Fibroblast of villous mesenchyme (primary cell): ENCODE measurements around the gene TXNL1. TPM values are rescaled to one million over a fixed set of nuclear protein-coding genes. Genes with fewer than 3 reads are reported as not detected.
"Not testable (repeated sequence)": the region's sequence is repeated elsewhere in the genome, so short reads cannot be mapped to it uniquely, and the experiment has no call there.

Experiments used
- DNase-seq: peaks from one replicate; pipeline ENCODE4 v3.0.0-alpha.2; 2010; ENCODE audit warnings: low read depth
- H3K4me3 ChIP-seq: 2 replicates; pipeline ENCODE4 v1.5.1; 2011; ENCODE audit warnings: low read depth, mild to moderate bottlenecking, low read length
- total RNA-seq: library from RNA; depleted of rRNA; stranded (reverse); fragments of >200 nt; gene quantifications from 2 replicates; pipeline ENCODE4 v1.2.3, GENCODE V29; 2012
- TF ChIP-seq, protein P1 (sequence below): IDR thresholded peaks from 2 replicates; pipeline ENCODE4 v1.5.1; 2012; ENCODE audit warnings: low read depth, mild to moderate bottlenecking, low read length; ENCODE audit not compliant: insufficient read depth

The TXNL1 gene
- total RNA-seq, 1 donor = 33.2 TPM

DNA sequence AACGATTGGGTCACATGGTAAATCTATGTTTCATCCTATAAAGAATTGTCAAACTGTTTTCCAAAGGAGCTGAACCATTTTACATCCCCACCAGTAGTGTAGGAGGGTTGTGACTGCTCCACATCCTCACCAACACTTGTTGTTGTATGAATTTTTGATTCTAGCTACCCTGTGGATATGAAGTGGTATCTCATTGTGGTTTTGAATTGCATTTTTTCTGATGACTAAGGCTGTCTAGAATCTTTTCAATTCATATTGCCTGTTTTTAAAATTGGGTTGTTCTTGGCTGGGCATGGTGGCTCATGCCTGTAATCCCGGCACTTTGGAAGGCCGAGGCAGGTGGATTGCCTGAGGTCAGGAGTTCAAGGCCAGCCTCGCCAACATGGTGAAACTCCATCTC, 44.5 kb downstream of the TXNL1 start:
- H3K4me3 ChIP-seq = no peak overlapping the region
- DNase-seq = no peak
- TF ChIP-seq, protein P1, sequence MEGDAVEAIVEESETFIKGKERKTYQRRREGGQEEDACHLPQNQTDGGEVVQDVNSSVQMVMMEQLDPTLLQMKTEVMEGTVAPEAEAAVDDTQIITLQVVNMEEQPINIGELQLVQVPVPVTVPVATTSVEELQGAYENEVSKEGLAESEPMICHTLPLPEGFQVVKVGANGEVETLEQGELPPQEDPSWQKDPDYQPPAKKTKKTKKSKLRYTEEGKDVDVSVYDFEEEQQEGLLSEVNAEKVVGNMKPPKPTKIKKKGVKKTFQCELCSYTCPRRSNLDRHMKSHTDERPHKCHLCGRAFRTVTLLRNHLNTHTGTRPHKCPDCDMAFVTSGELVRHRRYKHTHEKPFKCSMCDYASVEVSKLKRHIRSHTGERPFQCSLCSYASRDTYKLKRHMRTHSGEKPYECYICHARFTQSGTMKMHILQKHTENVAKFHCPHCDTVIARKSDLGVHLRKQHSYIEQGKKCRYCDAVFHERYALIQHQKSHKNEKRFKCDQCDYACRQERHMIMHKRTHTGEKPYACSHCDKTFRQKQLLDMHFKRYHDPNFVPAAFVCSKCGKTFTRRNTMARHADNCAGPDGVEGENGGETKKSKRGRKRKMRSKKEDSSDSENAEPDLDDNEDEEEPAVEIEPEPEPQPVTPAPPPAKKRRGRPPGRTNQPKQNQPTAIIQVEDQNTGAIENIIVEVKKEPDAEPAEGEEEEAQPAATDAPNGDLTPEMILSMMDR = no peak

DNA sequence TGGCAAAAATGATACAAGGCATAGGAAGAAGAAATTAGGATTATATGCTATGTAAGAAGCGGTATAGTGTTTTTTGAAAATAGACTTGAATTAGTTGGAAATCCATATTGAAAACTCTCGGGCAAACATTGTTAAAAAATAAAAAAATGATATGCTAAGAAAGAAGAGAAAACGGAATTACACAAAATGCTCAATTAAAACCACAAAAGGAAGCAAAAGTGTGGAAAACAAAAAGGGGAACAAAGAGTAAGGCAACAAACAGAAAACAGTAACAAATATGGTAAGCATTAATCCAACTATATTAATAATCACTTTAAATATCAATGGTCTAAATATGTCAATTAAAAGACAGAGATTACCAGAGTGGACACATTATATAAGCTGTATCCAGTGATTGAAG, 58.4 kb downstream of the TXNL1 start:
- DNase-seq = no peak
- TF ChIP-seq, protein P1 = no peak
- H3K4me3 ChIP-seq = no peak overlapping the region

DNA sequence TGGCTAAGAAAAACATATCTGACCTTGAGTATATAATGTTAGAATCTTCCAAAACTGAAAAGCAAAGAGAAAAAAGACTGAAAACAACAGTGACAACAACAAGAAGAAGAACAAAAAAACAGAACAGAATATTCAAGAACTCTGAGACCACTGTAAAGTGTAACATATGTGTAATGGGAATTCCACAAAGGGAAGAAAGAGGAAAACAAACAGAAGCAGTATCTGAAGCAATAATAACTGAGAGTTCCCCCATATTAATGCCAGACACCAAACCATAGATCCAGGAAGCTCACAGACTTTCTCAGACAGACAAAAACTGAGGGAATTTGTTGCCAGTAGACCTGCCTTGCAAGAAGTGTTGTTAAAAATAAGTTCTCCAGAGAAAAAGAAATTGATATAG, 58.9 kb downstream of the TXNL1 start:
- H3K4me3 ChIP-seq = no peak overlapping the region
- DNase-seq = no peak
- TF ChIP-seq, protein P1 = no peak

DNA sequence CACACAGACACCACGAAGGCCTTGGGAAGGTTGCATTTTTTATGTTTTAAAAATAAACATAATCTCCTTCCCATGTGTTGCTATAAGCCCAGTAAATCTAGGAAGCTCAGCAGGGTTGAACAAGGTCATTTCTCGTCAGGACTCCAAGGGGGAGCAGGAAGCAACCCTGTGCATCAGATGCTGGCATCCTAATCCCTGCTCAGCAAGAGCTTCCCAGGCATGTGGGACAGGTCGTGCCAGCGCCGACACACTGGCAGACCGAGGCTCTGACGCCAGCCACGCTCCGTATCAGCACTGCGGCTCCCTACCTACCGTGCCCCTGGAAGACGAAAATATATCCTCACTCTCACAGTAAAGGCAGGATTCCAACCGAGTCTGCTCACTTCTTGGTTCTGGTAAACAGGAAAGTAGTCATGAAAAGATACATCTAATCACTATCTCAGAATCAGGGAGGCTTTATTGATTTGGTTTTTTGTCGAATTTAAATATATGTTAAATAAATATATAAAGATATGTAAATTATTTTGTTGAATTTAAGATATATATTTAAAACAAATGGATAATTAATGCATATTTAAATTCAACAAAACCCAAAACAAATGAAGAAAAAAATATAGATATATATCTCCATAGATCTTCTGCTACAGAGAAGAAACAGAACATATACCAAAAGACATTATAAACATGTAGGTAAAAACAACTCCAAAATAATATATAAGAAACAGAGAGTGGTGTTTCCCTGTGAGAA, 61.4 kb downstream of the TXNL1 start:
- TF ChIP-seq, protein P1 = no peak
- peak; percentile 64 for DNase-seq
- H3K4me3 ChIP-seq = no peak overlapping the region

DNA sequence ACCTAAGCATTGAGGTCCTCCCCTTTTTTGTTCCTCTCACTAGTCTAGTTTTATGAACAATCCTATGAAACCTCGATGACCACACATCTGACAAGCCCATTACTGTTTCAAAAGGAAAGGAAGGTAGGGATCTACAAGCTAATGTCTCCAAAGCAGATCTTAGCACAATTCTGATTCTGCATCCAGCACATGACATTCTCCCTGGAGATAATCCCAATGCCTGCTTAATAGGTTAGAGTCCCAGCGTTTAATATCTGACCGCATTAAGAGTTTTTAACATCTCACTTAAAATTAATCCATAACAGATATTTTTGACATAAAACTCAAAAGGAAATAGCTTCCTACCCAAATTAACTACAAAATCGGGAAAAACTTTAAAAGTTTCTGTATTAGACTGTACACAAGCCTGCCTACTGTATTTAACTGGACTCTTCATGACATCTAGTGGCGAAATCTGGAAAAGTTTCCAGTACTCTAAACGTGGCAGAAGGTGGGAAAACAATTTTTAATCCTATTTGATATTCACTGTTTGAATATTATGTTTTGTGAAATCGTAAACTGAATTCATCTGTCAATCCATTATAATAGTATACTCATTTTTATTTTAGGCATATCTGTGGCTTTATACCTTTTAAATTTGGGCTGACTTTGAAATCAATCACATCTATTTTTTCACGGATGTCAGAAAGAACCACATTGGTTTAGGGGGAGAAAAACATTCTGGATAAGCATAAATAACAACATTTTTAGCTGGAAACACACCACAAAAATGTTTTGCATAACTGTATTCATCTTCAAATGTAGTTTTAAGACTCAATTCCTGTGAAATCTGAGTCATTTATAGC, 62.4 kb downstream of the TXNL1 start:
- H3K4me3 ChIP-seq = no peak overlapping the region
- DNase-seq = peak; percentile 70
- TF ChIP-seq, protein P1 = peak; percentile 69

DNA sequence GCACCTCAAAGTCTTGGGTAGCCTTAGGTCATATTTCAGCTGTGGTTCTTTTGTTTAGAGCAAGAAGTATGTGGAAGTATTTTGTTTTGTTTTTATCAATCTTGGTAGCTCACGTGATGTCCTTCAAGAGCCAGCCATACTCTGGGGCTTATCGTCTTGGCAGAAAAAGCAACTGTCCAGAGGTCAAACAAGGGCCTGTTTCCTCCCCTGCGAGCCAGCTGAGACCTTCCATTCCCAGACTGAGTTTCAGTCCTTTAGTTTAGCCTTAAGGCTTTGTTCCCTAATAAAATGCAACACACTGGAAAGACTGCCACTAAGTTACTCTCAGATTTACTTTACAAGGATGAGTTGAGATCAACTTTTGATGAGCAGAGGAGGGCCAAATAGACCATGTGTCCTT, 63.5 kb downstream of the TXNL1 start:
- TF ChIP-seq, protein P1 = no peak
- DNase-seq = peak; percentile 75
- H3K4me3 ChIP-seq = no peak overlapping the region

DNA sequence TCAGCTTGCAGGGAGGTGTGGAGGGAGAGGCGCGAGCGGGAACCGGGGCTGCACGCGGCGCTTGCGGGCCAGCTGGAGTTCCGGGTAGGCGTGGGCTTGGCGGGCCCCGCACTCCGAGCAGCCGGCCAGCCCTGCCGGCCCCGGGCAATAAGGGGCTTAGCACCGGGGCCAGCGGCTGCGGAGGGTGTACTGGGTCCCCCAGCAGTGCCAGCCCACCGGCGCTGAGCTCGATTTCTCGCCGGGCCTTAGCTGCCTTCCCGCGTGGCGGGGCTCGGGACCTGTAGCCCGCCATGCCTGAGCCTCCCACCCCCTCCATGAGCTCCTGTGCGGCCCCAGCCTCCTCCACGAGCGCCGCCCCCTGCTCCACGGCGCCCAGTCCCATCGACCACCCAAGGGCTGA, 66.1 kb downstream of the TXNL1 start:
- H3K4me3 ChIP-seq, DNase-seq: not testable (repeated sequence)
